ENCODE data around the gene SYT1. TPM values are rescaled to one million over a fixed set of nuclear protein-coding genes. Genes with fewer than 3 reads are reported as not detected.

The SYT1 gene
- total RNA-seq, 1 experiment from 2014 or later: 80.9 TPM

GRCh38 chr12:79299447-79300198 lies 435.0 kb downstream of the SYT1 start:
- no TSS peak for BruUV-seq (replicated peaks)
- Histone ChIP-seq H3K9me3 (ENCODE audit: low read depth, low read length, poor library complexity, severe bottlenecking) (no peaks in the 10 kb centered on the region), H3K4me3 (ENCODE audit: low read depth, low read length, poor library complexity, severe bottlenecking) (no peak overlapping the region), H3K27ac (ENCODE audit: low read depth, low read length, poor library complexity, severe bottlenecking) (no peak overlapping the region), H3K4me1 (ENCODE audit: insufficient read depth, low read length, poor library complexity, severe bottlenecking) (peaks cover 5% of the 10 kb centered on the region), H3K27me3 (replicated peaks; ENCODE audit: insufficient read depth, low read depth, low read length, poor library complexity) (no peaks in the 10 kb centered on the region), H3K36me3 (ENCODE audit: insufficient read depth, low read length, poor library complexity, severe bottlenecking) (peaks cover 55% of the 10 kb centered on the region)
- intact Hi-C loops (cut with micrococcal nuclease; ENCODE audit: unreplicated experiment): no loop called here
- no peak for TF ChIP-seq CTCF (conservative IDR thresholded peaks at IDR 0.05; ENCODE audit: low read depth, low read length)
- no peak for TF ChIP-seq EZH2 (IDR thresholded peaks at IDR 0.05; ENCODE audit: borderline replicate concordance, low read depth, low read length, poor library complexity, severe bottlenecking)
- ChIA-PET CTCF (interaction anchor here (0.7 kb wide), 1 partner anchor 147 kb away, joined by 6 read pairs; no protein-coding TSS in a partner anchor), POLR2A (ENCODE audit: low non-redundant PET) (no interaction called here)
- DNase-seq (ENCODE audit: low spot score): no peak

- TF ChIP-seq EZH2 (IDR thresholded peaks at IDR 0.05; ENCODE audit: borderline replicate concordance, low read depth, low read length, poor library complexity, severe bottlenecking) (no peak), CTCF (conservative IDR thresholded peaks at IDR 0.05; ENCODE audit: low read depth, low read length) (no peak)
- intact Hi-C loops (cut with micrococcal nuclease; ENCODE audit: unreplicated experiment): no loop called here
- no TSS peak for BruUV-seq (replicated peaks)
- peaks cover 5% of the 10 kb centered on the region for H3K4me1 ChIP-seq (ENCODE audit: insufficient read depth, low read length, poor library complexity, severe bottlenecking)
- no peak overlapping the region for H3K27ac ChIP-seq (ENCODE audit: low read depth, low read length, poor library complexity, severe bottlenecking)
- no peaks in the 10 kb centered on the region for H3K27me3 ChIP-seq (replicated peaks; ENCODE audit: insufficient read depth, low read depth, low read length, poor library complexity)
- H3K4me3 ChIP-seq (ENCODE audit: low read depth, low read length, poor library complexity, severe bottlenecking): no peak overlapping the region
- no peak for DNase-seq (ENCODE audit: low spot score)
- CTCF ChIA-PET: interaction anchor here (0.7 kb wide), 1 partner anchor 147 kb away, joined by 6 read pairs; no protein-coding TSS in a partner anchor
- H3K9me3 ChIP-seq (ENCODE audit: low read depth, low read length, poor library complexity, severe bottlenecking): no peaks in the 10 kb centered on the region
- POLR2A ChIA-PET (ENCODE audit: low non-redundant PET): no interaction called here
- peaks cover 51% of the 10 kb centered on the region for H3K36me3 ChIP-seq (ENCODE audit: insufficient read depth, low read length, poor library complexity, severe bottlenecking)
Measured at GRCh38 chr12:79300199-79300568, 435.6 kb downstream of the SYT1 start.

- POLR2A ChIA-PET (ENCODE audit: low non-redundant PET): no interaction called here
- DNase-seq (ENCODE audit: low spot score): no peak
- no peak overlapping the region for H3K4me3 ChIP-seq (ENCODE audit: low read depth, low read length, poor library complexity, severe bottlenecking)
- peaks cover 41% of the 10 kb centered on the region for H3K36me3 ChIP-seq (ENCODE audit: insufficient read depth, low read length, poor library complexity, severe bottlenecking)
- H3K27ac ChIP-seq (ENCODE audit: low read depth, low read length, poor library complexity, severe bottlenecking): no peak overlapping the region
- intact Hi-C loops (cut with micrococcal nuclease; ENCODE audit: unreplicated experiment): no loop called here
- peaks cover 5% of the 10 kb centered on the region for H3K4me1 ChIP-seq (ENCODE audit: insufficient read depth, low read length, poor library complexity, severe bottlenecking)
- CTCF ChIA-PET: no interaction called here
- H3K27me3 ChIP-seq (replicated peaks; ENCODE audit: insufficient read depth, low read depth, low read length, poor library complexity): no peaks in the 10 kb centered on the region
- TF ChIP-seq EZH2 (IDR thresholded peaks at IDR 0.05; ENCODE audit: borderline replicate concordance, low read depth, low read length, poor library complexity, severe bottlenecking) (no peak), CTCF (conservative IDR thresholded peaks at IDR 0.05; ENCODE audit: low read depth, low read length) (no peak)
- no TSS peak for BruUV-seq (replicated peaks)
- H3K9me3 ChIP-seq (ENCODE audit: low read depth, low read length, poor library complexity, severe bottlenecking): no peaks in the 10 kb centered on the region
Measured at GRCh38 chr12:79301181-79301580, 436.6 kb downstream of the SYT1 start.

Measured in A673 (cell line).